ENCODE results near the gene CCDC6. TPM values are rescaled to one million over a fixed set of nuclear protein-coding genes. Genes with fewer than 3 reads are reported as not detected.
"Not testable (repeated sequence)": the region's sequence is repeated elsewhere in the genome, so short reads cannot be mapped to it uniquely, and the experiment has no call there.

The CCDC6 gene
- total RNA-seq, 2 experiments from 2014 or later = 9.5 to 25.4 TPM

GRCh38 chr10:59787032-59787431 is 119.3 kb downstream of the CCDC6 start:
- BruUV-seq (replicated peaks); intact Hi-C loops (cut with micrococcal nuclease; ENCODE audit: unreplicated experiment); H3K4me2 ChIP-seq (ENCODE audit: low read length); CTCF ChIA-PET (ENCODE audit: unreplicated experiment); DNase-seq (ENCODE audit: low spot score); H3K4me1 ChIP-seq (ENCODE audit: insufficient read depth, low read length, poor library complexity, severe bottlenecking); H2AFZ ChIP-seq (ENCODE audit: low read length); H4K20me1 ChIP-seq (ENCODE audit: insufficient read depth, low read length); H3K79me2 ChIP-seq (ENCODE audit: insufficient read depth, low read depth, low read length); H3K9me3 ChIP-seq (ENCODE audit: low read length); H3K4me3 ChIP-seq (ENCODE audit: low read depth, low read length, poor library complexity, severe bottlenecking); H3K9me2 ChIP-seq (ENCODE audit: insufficient read depth, low read length); POLR2A ChIA-PET; H3K27ac ChIP-seq (ENCODE audit: low read depth, low read length, poor library complexity, severe bottlenecking): not testable (repeated sequence)
- peaks cover 17% of the 10 kb centered on the region; the same call in 1 of the 2 replicates for H3K36me3 ChIP-seq (ENCODE audit: insufficient read depth, low read length)

GRCh38 chr10:59785476-59785875 is 120.9 kb downstream of the CCDC6 start:
- POLR2A ChIA-PET = interaction anchor here (0.7 kb wide), 1 partner anchor 11 kb away, joined by 4 read pairs; no protein-coding TSS in a partner anchor
- H2AFZ ChIP-seq (ENCODE audit: low read length); H3K79me2 ChIP-seq (ENCODE audit: insufficient read depth, low read depth, low read length); BruUV-seq (replicated peaks); intact Hi-C loops (cut with micrococcal nuclease; ENCODE audit: unreplicated experiment); H3K4me3 ChIP-seq (ENCODE audit: low read depth, low read length, poor library complexity, severe bottlenecking); DNase-seq (ENCODE audit: low spot score); H3K4me1 ChIP-seq (ENCODE audit: insufficient read depth, low read length, poor library complexity, severe bottlenecking); H3K36me3 ChIP-seq (ENCODE audit: insufficient read depth, low read length); H4K20me1 ChIP-seq (ENCODE audit: insufficient read depth, low read length); H3K27ac ChIP-seq (ENCODE audit: low read depth, low read length, poor library complexity, severe bottlenecking); H3K4me2 ChIP-seq (ENCODE audit: low read length); H3K9me3 ChIP-seq (ENCODE audit: low read length); H3K9me2 ChIP-seq (ENCODE audit: insufficient read depth, low read length); CTCF ChIA-PET (ENCODE audit: unreplicated experiment): not testable (repeated sequence)

- intact Hi-C loops (cut with micrococcal nuclease; ENCODE audit: unreplicated experiment) = no loop called here
- Histone ChIP-seq H3K4me1 (ENCODE audit: insufficient read depth, low read length, poor library complexity, severe bottlenecking) (no peaks in the 10 kb centered on the region), H3K9me3 (ENCODE audit: low read length) (no peaks in the 10 kb centered on the region), H2AFZ (ENCODE audit: low read length) (no peak overlapping the region), H3K4me3 (ENCODE audit: low read depth, low read length, poor library complexity, severe bottlenecking) (no peak overlapping the region), H3K4me2 (ENCODE audit: low read length) (no peak overlapping the region), H4K20me1 (ENCODE audit: insufficient read depth, low read length) (no peaks in the 10 kb centered on the region), H3K9me2 (ENCODE audit: insufficient read depth, low read length) (no peaks in the 10 kb centered on the region), H3K36me3 (ENCODE audit: insufficient read depth, low read length) (no peaks in the 10 kb centered on the region), H3K27ac (ENCODE audit: low read depth, low read length, poor library complexity, severe bottlenecking) (no peak overlapping the region), H3K79me2 (ENCODE audit: insufficient read depth, low read depth, low read length) (no peaks in the 10 kb centered on the region)
- POLR2A ChIA-PET = interaction anchor here (0.5 kb wide), 1 partner anchor 74 kb away, joined by 5 read pairs; no protein-coding TSS in a partner anchor
- no peak for DNase-seq (ENCODE audit: low spot score)
- CTCF ChIA-PET (ENCODE audit: unreplicated experiment) = no interaction called here
- BruUV-seq (replicated peaks) = no TSS peak
- TF ChIP-seq EZH2phosphoT487 (IDR thresholded peaks at IDR 0.05; ENCODE audit: borderline replicate concordance, low read depth, low read length) = no peak
Measured at GRCh38 chr10:59781511-59781910, 124.8 kb downstream of the CCDC6 start.

- POLR2A ChIA-PET = interaction anchor here (1.3 kb wide), 1 partner anchor 55 kb away, joined by 3 read pairs; no protein-coding TSS in a partner anchor
- CTCF ChIA-PET (ENCODE audit: unreplicated experiment) = no interaction called here
- BruUV-seq (replicated peaks) = no TSS peak
Measured at GRCh38 chr10:59779756-59780533, 126.4 kb downstream of the CCDC6 start.

More at GRCh38 chr10:59779756-59780533, 126.4 kb downstream of the CCDC6 start:
- H3K9me2 ChIP-seq (ENCODE audit: insufficient read depth, low read length) = no peaks in the 10 kb centered on the region
- H3K79me2 ChIP-seq (ENCODE audit: insufficient read depth, low read depth, low read length) = no peaks in the 10 kb centered on the region
- no peak overlapping the region for H2AFZ ChIP-seq (ENCODE audit: low read length)
- TF ChIP-seq CTCF (conservative IDR thresholded peaks at IDR 0.05; ENCODE audit: low read length) (no peak), EZH2phosphoT487 (IDR thresholded peaks at IDR 0.05; ENCODE audit: borderline replicate concordance, low read depth, low read length) (no peak)
- H3K9me3 ChIP-seq (ENCODE audit: low read length) = no peaks in the 10 kb centered on the region
- H3K4me2 ChIP-seq (ENCODE audit: low read length) = no peak overlapping the region
- no peak overlapping the region for H3K27ac ChIP-seq (ENCODE audit: low read depth, low read length, poor library complexity, severe bottlenecking)
- H3K4me1 ChIP-seq (ENCODE audit: insufficient read depth, low read length, poor library complexity, severe bottlenecking) = no peaks in the 10 kb centered on the region
- H3K36me3 ChIP-seq (ENCODE audit: insufficient read depth, low read length) = no peaks in the 10 kb centered on the region
- no peak for DNase-seq (ENCODE audit: low spot score)
- intact Hi-C loops (cut with micrococcal nuclease; ENCODE audit: unreplicated experiment) = no loop called here
- no peaks in the 10 kb centered on the region for H4K20me1 ChIP-seq (ENCODE audit: insufficient read depth, low read length)
- H3K4me3 ChIP-seq (ENCODE audit: low read depth, low read length, poor library complexity, severe bottlenecking) = no peak overlapping the region

Measured in OCI-LY7 (cell line).